ENCODE data around the gene OR4E2. TPM values are rescaled to one million over a fixed set of nuclear protein-coding genes. Genes with fewer than 3 reads are reported as not detected.
A peak's percentile ranks its signal among the peaks of the same experiment; 100 is the strongest.
"Not testable (repeated sequence)": the region's sequence is repeated elsewhere in the genome, so short reads cannot be mapped to it uniquely, and the experiment has no call there.

Gene OR4E2
- total RNA-seq, 1 experiment from 2014 or later, result not detected

- no peak for DNase-seq (ENCODE audit: low read depth, low spot score)
- in situ Hi-C loops (cut with HindIII; ENCODE audit: low pct_unique_long_range_greater_than_20kb, low sequenced_read_pairs), result no loop called here
Measured at GRCh38 chr14:21673718-21674117, 20.1 kb downstream of the OR4E2 start, which contains the start of gene OR4E1. TSS of gene OR4E1 (minus strand) at chr14:21673818. CDS start at chr14:21670935, 2,883 bp downstream.

DNA sequence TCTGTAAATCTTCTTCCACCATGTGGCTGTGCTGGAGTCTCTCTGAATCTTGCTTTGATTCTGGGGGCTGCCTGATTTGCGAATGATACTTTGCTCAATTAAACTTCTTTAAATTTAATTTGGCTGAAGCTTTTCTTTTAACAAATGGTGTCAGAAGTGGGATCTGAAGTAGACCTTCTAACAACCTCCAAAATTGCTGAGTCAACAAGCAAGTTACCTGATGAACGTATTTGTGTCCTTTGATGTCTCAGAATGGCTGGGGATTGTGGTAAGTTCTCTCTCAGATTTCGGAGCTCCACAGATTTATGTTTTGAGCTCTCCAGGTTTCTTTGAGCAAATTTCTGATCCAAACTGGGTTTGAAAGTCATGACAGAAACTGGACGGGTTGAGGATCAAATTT, 21.9 kb downstream of the OR4E2 start:
- in situ Hi-C loops (cut with HindIII; ENCODE audit: low pct_unique_long_range_greater_than_20kb, low sequenced_read_pairs), result no loop called here
- no peak for DNase-seq (ENCODE audit: low read depth, low spot score)

DNA sequence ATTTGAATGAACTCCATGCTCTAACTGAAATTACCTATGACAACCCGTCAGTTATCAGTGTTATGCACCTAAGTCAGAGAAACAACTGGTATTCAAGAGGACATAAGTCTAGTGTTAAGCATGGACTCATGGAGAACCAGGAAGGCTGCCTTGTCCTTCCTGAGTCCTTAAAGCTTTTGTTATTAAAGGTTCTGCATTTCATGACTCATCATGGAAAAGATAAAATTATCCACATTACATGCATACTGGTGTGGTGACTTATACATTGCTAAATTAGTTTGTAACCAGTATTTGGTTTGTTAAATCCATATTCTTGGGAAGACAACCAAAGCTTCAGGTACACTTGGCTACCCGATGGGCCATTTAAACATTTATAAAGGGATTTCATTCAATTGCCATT, 26.4 kb downstream of the OR4E2 start:
- DNase-seq (ENCODE audit: low read depth, low spot score), result no peak
- in situ Hi-C loops (cut with HindIII; ENCODE audit: low pct_unique_long_range_greater_than_20kb, low sequenced_read_pairs), result no loop called here

DNA sequence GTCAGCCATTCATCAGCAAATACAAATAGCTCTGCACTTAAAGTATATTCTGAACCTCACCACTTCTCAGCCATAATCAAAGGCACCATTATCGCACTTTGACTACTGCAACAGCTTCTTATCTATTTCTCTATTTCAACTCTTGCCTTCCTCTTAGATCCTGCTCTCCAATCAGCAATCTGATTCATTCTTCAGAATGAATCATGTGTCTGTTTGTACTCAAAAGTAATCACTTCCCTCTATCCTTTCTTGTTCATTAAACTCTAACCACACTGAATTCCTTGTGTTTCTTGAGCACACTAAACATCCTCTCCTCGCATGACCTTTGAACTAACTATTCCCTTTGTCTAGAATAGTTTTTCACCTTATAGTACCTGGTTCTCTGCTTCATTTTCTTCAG, 32.8 kb downstream of the OR4E2 start:
- DNase-seq (ENCODE audit: low read depth, low spot score), result no peak
- in situ Hi-C loops (cut with HindIII; ENCODE audit: low pct_unique_long_range_greater_than_20kb, low sequenced_read_pairs), result no loop called here

DNA sequence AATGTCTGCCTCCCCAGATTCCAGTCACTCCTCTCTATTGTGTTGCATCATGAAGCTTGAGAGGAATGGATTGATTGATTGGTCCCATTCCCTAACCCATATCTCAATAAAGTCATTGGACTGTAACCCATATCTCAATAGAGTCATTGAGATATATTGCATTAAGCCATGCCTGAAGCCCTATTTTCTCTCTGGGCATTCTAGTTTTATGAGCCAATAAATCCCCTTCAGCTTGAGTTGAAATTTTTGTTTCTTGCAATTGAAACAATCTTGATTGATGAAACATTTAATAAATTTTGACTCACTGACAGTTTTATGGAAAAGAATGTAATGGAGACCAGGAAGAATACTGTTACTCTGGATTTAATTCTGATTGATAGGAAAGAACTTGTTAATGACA, 40.8 kb downstream of the OR4E2 start:
- no peak for DNase-seq (ENCODE audit: low read depth, low spot score)
- in situ Hi-C loops (cut with HindIII; ENCODE audit: low pct_unique_long_range_greater_than_20kb, low sequenced_read_pairs), result no loop called here

- in situ Hi-C loops (cut with HindIII; ENCODE audit: low pct_unique_long_range_greater_than_20kb, low sequenced_read_pairs); DNase-seq (ENCODE audit: low read depth, low spot score): not testable (repeated sequence)
Measured at GRCh38 chr14:21697662-21698061, 44.0 kb downstream of the OR4E2 start.

DNA sequence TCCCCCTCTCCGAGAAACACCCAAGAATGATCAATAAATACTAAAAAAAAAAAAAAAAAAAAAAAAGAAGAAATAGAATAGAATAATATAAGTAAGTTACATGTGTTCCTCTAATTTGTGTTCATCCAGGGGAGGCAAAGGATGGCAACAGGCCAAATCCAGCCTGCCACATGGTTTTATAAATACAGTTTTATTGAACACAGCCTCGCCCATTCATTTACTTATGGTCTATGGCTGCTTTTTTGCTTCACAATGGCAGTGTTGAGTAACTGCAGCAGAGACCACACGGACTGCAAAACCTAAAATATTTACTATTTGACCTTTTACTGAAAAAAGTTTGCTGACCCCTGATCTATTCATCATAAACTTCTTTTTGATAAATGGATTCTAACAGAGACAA, 44.9 kb downstream of the OR4E2 start:
- in situ Hi-C loops (cut with HindIII; ENCODE audit: low pct_unique_long_range_greater_than_20kb, low sequenced_read_pairs); DNase-seq (ENCODE audit: low read depth, low spot score): not testable (repeated sequence)

GRCh38 chr14:21699551-21699950, 45.9 kb downstream of the OR4E2 start:
- in situ Hi-C loops (cut with HindIII; ENCODE audit: low pct_unique_long_range_greater_than_20kb, low sequenced_read_pairs), result no loop called here
- DNase-seq (ENCODE audit: low read depth, low spot score), result no peak

- in situ Hi-C loops (cut with HindIII; ENCODE audit: low pct_unique_long_range_greater_than_20kb, low sequenced_read_pairs), result no loop called here
- DNase-seq (ENCODE audit: low read depth, low spot score), result no peak
Measured at GRCh38 chr14:21702316-21702715, 48.7 kb downstream of the OR4E2 start.

- DNase-seq (ENCODE audit: low read depth, low spot score), result no peak
Measured at GRCh38 chr14:21703357-21704326, 50.0 kb downstream of the OR4E2 start.

DNA sequence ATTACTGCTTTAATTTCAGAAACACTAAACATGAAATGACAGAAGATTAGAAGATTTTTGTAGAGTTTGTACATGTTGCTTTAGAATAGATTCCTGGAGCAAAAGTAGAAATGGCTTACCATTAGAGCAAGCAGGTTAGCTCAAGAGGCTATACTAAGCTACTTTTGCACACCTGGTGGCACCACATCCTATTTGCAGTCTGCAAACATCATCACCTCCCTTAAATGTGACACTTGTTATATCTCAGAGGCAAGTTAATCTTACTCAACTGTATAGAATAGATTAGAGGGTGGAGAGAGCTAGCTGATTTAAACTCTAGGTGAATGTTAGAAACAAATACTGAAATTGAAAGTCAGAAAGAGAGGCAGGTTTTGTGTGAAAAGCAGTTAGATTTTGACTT, 50.7 kb downstream of the OR4E2 start:
- in situ Hi-C loops (cut with HindIII; ENCODE audit: low pct_unique_long_range_greater_than_20kb, low sequenced_read_pairs), result no loop called here
- DNase-seq (ENCODE audit: low read depth, low spot score), result no peak

More at GRCh38 chr14:21703357-21704326, 50.0 kb downstream of the OR4E2 start:
- in situ Hi-C loops (cut with HindIII; ENCODE audit: low pct_unique_long_range_greater_than_20kb, low sequenced_read_pairs), result no loop called here

- in situ Hi-C loops (cut with HindIII; ENCODE audit: low pct_unique_long_range_greater_than_20kb, low sequenced_read_pairs), result no loop called here
- peak; percentile 54 for DNase-seq (ENCODE audit: low read depth, low spot score)
Measured at GRCh38 chr14:21711360-21711961, 57.8 kb downstream of the OR4E2 start.

- no peak for DNase-seq (ENCODE audit: low read depth, low spot score)
- in situ Hi-C loops (cut with HindIII; ENCODE audit: low pct_unique_long_range_greater_than_20kb, low sequenced_read_pairs), result no loop called here
Measured at GRCh38 chr14:21712036-21712435, 58.4 kb downstream of the OR4E2 start.

- in situ Hi-C loops (cut with HindIII; ENCODE audit: low pct_unique_long_range_greater_than_20kb, low sequenced_read_pairs), result no loop called here
- no peak for DNase-seq (ENCODE audit: low read depth, low spot score)
Measured at GRCh38 chr14:21714318-21714929, 60.8 kb downstream of the OR4E2 start.

Small RNAs within 50 kb of the gene (small RNA-seq; reads per million reads assigned to genes)
- gene AC243972.3, result 0 reads per million in 2 experiments

Other genes with a start within 250 kb of the OR4E2 start
- gene CHD8, start 197.7 kb upstream of the OR4E2 start, total RNA-seq (2014; rRNA removed; shearing (Covaris generic)), result 27.8 and 32.6 TPM in 2 replicates
- gene RAB2B, start 176.9 kb upstream of the OR4E2 start, total RNA-seq (2014; rRNA removed; shearing (Covaris generic)), result 15.5 and 19.9 TPM in 2 replicates
- 21.2 and 23.8 TPM in 2 replicates for gene TOX4, start 176.6 kb upstream of the OR4E2 start, total RNA-seq (2014; rRNA removed; shearing (Covaris generic))
- gene METTL3, start 142.5 kb upstream of the OR4E2 start, total RNA-seq (2014; rRNA removed; shearing (Covaris generic)), result 44.5 and 46.8 TPM in 2 replicates
- 0.85 and 1.6 TPM in 2 replicates for gene SALL2, start 127.5 kb upstream of the OR4E2 start, total RNA-seq (2014; rRNA removed; shearing (Covaris generic))
- not detected in 2 replicates for gene OR10G3, start 73.8 kb upstream of the OR4E2 start, total RNA-seq (2014; rRNA removed; shearing (Covaris generic))
- not detected in 2 replicates for gene OR10G2, start 18.9 kb upstream of the OR4E2 start, total RNA-seq (2014; rRNA removed; shearing (Covaris generic))
- gene OR4E1, start 20.0 kb downstream of the OR4E2 start, total RNA-seq (2014; rRNA removed; shearing (Covaris generic)), result not detected in 2 replicates

Data from SK-MEL-5 (cell line).